ENCODE results near the gene PAWR. TPM values are rescaled to one million over a fixed set of nuclear protein-coding genes. Genes with fewer than 3 reads are reported as not detected.

Gene PAWR
- total RNA-seq, 1 experiment from 2014 or later: 204 TPM

DNA sequence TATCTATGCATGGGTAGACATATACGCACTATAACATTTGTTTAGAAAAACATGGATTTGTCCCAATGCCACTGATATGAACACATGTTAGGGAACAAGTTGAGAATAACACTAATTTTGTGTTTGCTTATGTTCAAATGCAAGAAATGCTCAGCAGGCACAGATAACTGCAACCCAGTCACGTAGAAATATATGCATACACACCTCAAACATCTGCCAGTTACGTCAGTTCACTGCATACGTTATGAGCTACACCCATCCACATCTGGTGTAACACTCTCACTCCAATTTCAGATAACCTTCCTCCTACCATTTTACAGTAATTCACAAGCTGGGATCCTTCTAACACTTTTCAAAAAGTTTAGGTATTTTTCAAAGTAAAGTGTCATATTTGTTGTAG, 10.7 kb downstream of the PAWR start:
- Mint-ChIP-seq H3K36me3 (ENCODE audit: insufficient read depth, unreplicated experiment) (peaks cover 28% of the 10 kb centered on the region), H3K4me1 (ENCODE audit: low read depth, unreplicated experiment) (peaks cover 59% of the 10 kb centered on the region), H3K27me3 (ENCODE audit: unreplicated experiment) (no peaks in the 10 kb centered on the region), H3K4me3 (ENCODE audit: low read depth, unreplicated experiment) (no peak overlapping the region), H3K27ac (ENCODE audit: unreplicated experiment) (peak overlapping the region; percentile 34), H3K9me3 (ENCODE audit: low read depth, unreplicated experiment) (no peaks in the 10 kb centered on the region)
- CTCF ChIA-PET: no interaction called here
- BruUV-seq (replicated peaks): no TSS peak
- intact Hi-C loops (cut with micrococcal nuclease; ENCODE audit: unreplicated experiment): loop anchor here (5.0 kb wide), 1 partner anchor 33 kb away; no protein-coding TSS in a partner anchor
- TF ChIP-seq, protein P1, sequence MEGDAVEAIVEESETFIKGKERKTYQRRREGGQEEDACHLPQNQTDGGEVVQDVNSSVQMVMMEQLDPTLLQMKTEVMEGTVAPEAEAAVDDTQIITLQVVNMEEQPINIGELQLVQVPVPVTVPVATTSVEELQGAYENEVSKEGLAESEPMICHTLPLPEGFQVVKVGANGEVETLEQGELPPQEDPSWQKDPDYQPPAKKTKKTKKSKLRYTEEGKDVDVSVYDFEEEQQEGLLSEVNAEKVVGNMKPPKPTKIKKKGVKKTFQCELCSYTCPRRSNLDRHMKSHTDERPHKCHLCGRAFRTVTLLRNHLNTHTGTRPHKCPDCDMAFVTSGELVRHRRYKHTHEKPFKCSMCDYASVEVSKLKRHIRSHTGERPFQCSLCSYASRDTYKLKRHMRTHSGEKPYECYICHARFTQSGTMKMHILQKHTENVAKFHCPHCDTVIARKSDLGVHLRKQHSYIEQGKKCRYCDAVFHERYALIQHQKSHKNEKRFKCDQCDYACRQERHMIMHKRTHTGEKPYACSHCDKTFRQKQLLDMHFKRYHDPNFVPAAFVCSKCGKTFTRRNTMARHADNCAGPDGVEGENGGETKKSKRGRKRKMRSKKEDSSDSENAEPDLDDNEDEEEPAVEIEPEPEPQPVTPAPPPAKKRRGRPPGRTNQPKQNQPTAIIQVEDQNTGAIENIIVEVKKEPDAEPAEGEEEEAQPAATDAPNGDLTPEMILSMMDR (IDR thresholded peaks at IDR 0.05; ENCODE audit: unreplicated experiment): no peak
- DNase-seq: no peak

DNA sequence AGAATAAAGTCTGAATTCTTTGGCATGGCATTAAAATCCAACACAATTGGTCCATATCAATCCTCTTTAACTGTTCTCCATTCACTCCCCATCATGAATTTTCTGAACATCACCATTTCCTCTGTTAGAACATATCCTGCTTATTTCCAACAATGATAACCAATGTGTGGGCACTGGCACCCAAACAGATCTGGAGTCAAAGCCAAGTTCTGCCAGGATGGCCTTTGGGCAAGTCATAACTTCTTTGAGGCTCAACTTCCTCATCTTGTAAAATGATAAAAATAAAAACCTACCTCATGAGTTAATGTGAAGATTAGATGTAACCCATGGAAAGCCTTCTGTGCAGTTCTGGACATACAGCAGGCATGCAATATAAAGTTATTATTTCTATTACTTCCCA, 12.5 kb downstream of the PAWR start:
- TF ChIP-seq, protein P1 (IDR thresholded peaks at IDR 0.05; ENCODE audit: unreplicated experiment): no peak
- peaks cover 28% of the 10 kb centered on the region for H3K36me3 Mint-ChIP-seq (ENCODE audit: insufficient read depth, unreplicated experiment)
- peak overlapping the region; percentile 6 for H3K4me3 Mint-ChIP-seq (ENCODE audit: low read depth, unreplicated experiment)
- no TSS peak for BruUV-seq (replicated peaks)
- no peak overlapping the region for H3K27ac Mint-ChIP-seq (ENCODE audit: unreplicated experiment)
- intact Hi-C loops (cut with micrococcal nuclease; ENCODE audit: unreplicated experiment): no loop called here
- DNase-seq: no peak
- H3K4me1 Mint-ChIP-seq (ENCODE audit: low read depth, unreplicated experiment): peaks cover 71% of the 10 kb centered on the region
- no peaks in the 10 kb centered on the region for H3K27me3 Mint-ChIP-seq (ENCODE audit: unreplicated experiment)
- CTCF ChIA-PET: no interaction called here
- no peaks in the 10 kb centered on the region for H3K9me3 Mint-ChIP-seq (ENCODE audit: low read depth, unreplicated experiment)

DNA sequence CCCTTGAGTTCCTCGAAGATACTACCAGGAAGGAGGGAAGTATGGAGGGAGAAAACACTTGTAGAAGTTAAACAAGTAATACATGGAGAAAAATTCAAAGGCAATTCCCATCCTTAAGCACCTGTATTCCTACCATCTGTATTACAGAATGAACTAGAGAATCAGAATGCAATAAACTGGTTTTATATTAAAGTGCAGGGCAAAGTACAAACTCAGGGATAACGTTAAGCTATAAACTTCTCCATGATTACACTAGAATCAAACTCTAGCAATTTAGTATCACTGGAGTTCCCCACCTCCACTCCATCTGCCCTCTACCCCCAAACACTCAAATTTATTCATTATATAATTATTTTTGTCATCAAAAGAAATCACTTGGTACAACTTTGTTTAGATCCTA, 13.1 kb downstream of the PAWR start:
- H3K4me1 Mint-ChIP-seq (ENCODE audit: low read depth, unreplicated experiment): peaks cover 69% of the 10 kb centered on the region
- H3K4me3 Mint-ChIP-seq (ENCODE audit: low read depth, unreplicated experiment): no peak overlapping the region
- CTCF ChIA-PET: no interaction called here

DNA sequence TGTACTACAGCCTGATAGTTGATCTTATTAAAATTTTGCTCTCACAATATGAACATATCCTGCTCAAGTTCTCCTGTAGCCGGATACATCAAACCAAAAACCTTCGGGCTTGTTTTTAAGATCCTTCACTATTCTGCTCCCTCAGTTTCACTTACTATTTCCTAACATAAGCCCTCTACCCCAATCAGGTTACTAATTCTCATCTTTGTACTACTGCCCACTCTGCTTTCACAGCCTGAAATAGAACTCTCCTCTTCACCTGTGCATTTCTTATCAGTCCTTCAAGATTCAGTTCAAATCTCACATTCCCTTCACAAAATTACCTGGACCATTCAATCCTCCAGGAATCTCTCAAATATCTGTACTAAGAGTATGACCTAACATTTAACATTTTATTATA, 14.2 kb downstream of the PAWR start:
- Mint-ChIP-seq H3K27me3 (ENCODE audit: unreplicated experiment) (no peaks in the 10 kb centered on the region), H3K36me3 (ENCODE audit: insufficient read depth, unreplicated experiment) (peaks cover 20% of the 10 kb centered on the region), H3K9me3 (ENCODE audit: low read depth, unreplicated experiment) (no peaks in the 10 kb centered on the region), H3K27ac (ENCODE audit: unreplicated experiment) (peak overlapping the region; percentile 21), H3K4me3 (ENCODE audit: low read depth, unreplicated experiment) (peak overlapping the region; percentile 1), H3K4me1 (ENCODE audit: low read depth, unreplicated experiment) (peaks cover 68% of the 10 kb centered on the region)
- no TSS peak for BruUV-seq (replicated peaks)
- no peak for DNase-seq
- intact Hi-C loops (cut with micrococcal nuclease; ENCODE audit: unreplicated experiment): no loop called here
- CTCF ChIA-PET: no interaction called here
- TF ChIP-seq, protein P1 (IDR thresholded peaks at IDR 0.05; ENCODE audit: unreplicated experiment): no peak

More for the DNA sequence above, 13.1 kb downstream of the PAWR start:
- TF ChIP-seq, protein P1 (IDR thresholded peaks at IDR 0.05; ENCODE audit: unreplicated experiment): no peak
- Mint-ChIP-seq H3K27ac (ENCODE audit: unreplicated experiment) (no peak overlapping the region), H3K27me3 (ENCODE audit: unreplicated experiment) (no peaks in the 10 kb centered on the region), H3K36me3 (ENCODE audit: insufficient read depth, unreplicated experiment) (peaks cover 28% of the 10 kb centered on the region), H3K9me3 (ENCODE audit: low read depth, unreplicated experiment) (no peaks in the 10 kb centered on the region)
- intact Hi-C loops (cut with micrococcal nuclease; ENCODE audit: unreplicated experiment): no loop called here
- DNase-seq: no peak
- BruUV-seq (replicated peaks): no TSS peak
